K562 (cell line): ENCODE results near the gene AKNA. TPM values are rescaled to one million over a fixed set of nuclear protein-coding genes. Genes with fewer than 3 reads are reported as not detected.

Source experiments
- ATAC-seq: fragments of 200-7000 bp; cut with Tn5 transposase; 3 replicates; pipeline ENCODE4 v1.9.1; 2020; ENCODE audit warnings: moderate library complexity
- BruUV-seq: library from RNA; stranded (reverse); fragments of 400-500 nt; replicated peaks from 2 replicates; lab custom pipeline; 2021; lab: Mats Ljungman, UMichigan
- CTCF ChIA-PET: fragments of 300-600 bp; formaldehyde crosslinking; extraction: SDS; loops from one replicate; lab custom pipeline; 2021; ENCODE audit warnings: low intra/inter-chr PET ratio; lab: Yijun Ruan, JAX
- POLR2A ChIA-PET: fragments of 300-600, 350-650 bp; sonication (Branson Sonifier 250); formaldehyde crosslinking; extraction: SDS; loops from one replicate; lab custom pipeline; 2021; ENCODE audit warnings: antibody characterized with exemption, inconsistent platforms; lab: Yijun Ruan, JAX
- DNase-seq, 4 experiments: peaks; one replicate each; pipeline versions ENCODE4 v3.0.0 to v3.0.0-alpha.2; 2011 to 2018; ENCODE audit warnings: low spot score in 3 of 4, mixed read lengths in 3 of 4; ENCODE audit errors: extremely low read depth in 1 of 4
- FAIRE-seq: peaks from 2 replicates; lab custom pipeline; 2011; peaks lifted over from hg19 to GRCh38; lab: Jason Lieb, UNC
- H2AFZ ChIP-seq: 2 replicates; pipeline ENCODE4 v1.6.0; 2011; ENCODE audit warnings: low read depth, low read length, control low read depth, inconsistent platforms
- H3K27ac ChIP-seq: fragments of 200-600 bp; 3 replicates; pipeline ENCODE4 v1.8.0; 2011; ENCODE audit warnings: low read depth, mild to moderate bottlenecking, control low read depth, inconsistent platforms, low read length, moderate library complexity, mixed read lengths; ENCODE audit errors: extremely low read depth
- H3K27me3 ChIP-seq, 2 experiments: fragments of 300-600 bp in 1 of 2; 2 replicates in 1 of 2; 3 replicates in 1 of 2; pipeline versions ENCODE4 v1.6.0 to v1.8.0; 2011; ENCODE audit warnings: inconsistent platforms in 2 of 2, low read length in 2 of 2, mild to moderate bottlenecking in 1 of 2, mixed read lengths in 1 of 2, moderate library complexity in 1 of 2; ENCODE audit not compliant: control insufficient read depth in 2 of 2, insufficient read depth in 2 of 2
- H3K36me3 ChIP-seq: fragments of 300-600 bp; 3 replicates; pipeline ENCODE4 v1.8.0; 2011; ENCODE audit warnings: mild to moderate bottlenecking, low read length, inconsistent platforms; ENCODE audit not compliant: control insufficient read depth, insufficient read depth
- H3K4me1 ChIP-seq, 2 experiments: fragments of 200-600 bp in 1 of 2; replicated peaks in 1 of 2; 2 replicates in 1 of 2; 3 replicates in 1 of 2; pipeline versions ENCODE4 v1.5.1 to v1.8.0; 2011; ENCODE audit warnings: inconsistent platforms in 2 of 2, low read length in 2 of 2, mild to moderate bottlenecking in 1 of 2, mixed read lengths in 1 of 2, moderate library complexity in 1 of 2; ENCODE audit not compliant: control insufficient read depth in 2 of 2, insufficient read depth in 2 of 2
- H3K4me2 ChIP-seq: 2 replicates; pipeline ENCODE4 v1.6.1; 2011; ENCODE audit warnings: low read length, control low read depth, inconsistent platforms, mixed read lengths; ENCODE audit not compliant: insufficient read depth
- H3K4me3 ChIP-seq: fragments of 200-600 bp; sonication (generic), shearing (Covaris generic); 2 replicates; pipeline ENCODE4 v1.5.1; 2016; ENCODE audit warnings: control low read depth, inconsistent platforms
- H3K79me2 ChIP-seq: fragments of 200-600 bp; 3 replicates; pipeline ENCODE4 v1.8.0; 2011; ENCODE audit warnings: low read length, inconsistent platforms; ENCODE audit not compliant: control insufficient read depth, insufficient read depth
- H3K9ac ChIP-seq, 2 experiments: 2 replicates each; pipeline versions ENCODE4 v1.6.0 to v1.6.1; 2011; ENCODE audit warnings: low read depth in 2 of 2, low read length in 2 of 2, control low read depth in 1 of 2, inconsistent platforms in 1 of 2, mild to moderate bottlenecking in 1 of 2, mixed read lengths in 1 of 2; ENCODE audit not compliant: insufficient read depth in 1 of 2
- H3K9me1 ChIP-seq: one replicate; pipeline ENCODE4 v1.6.0; 2011; ENCODE audit warnings: inconsistent platforms, mild to moderate bottlenecking, low read length, moderate library complexity; ENCODE audit not compliant: control insufficient read depth, insufficient read depth
- H3K9me3 ChIP-seq: replicated peaks from 2 replicates; pipeline ENCODE4 v1.5.1; 2011; ENCODE audit warnings: low read depth, low read length, inconsistent platforms; ENCODE audit not compliant: control insufficient read depth, insufficient read depth
- H4K20me1 ChIP-seq: replicated peaks from 2 replicates; pipeline ENCODE4 v1.6.1; 2011; ENCODE audit warnings: low read length, inconsistent platforms, mixed read lengths; ENCODE audit not compliant: control insufficient read depth, insufficient read depth
- ARHGAP35 ChIP-seq: fragments of 450-650 bp; IDR thresholded peaks from 2 replicates; pipeline ENCODE4 v1.6.1; 2018; ENCODE audit not compliant: partially characterized antibody
- HNRNPLL ChIP-seq: fragments of 200-400 bp; formaldehyde crosslinking; IDR thresholded peaks from 2 replicates; pipeline ENCODE4 v1.6.1; 2017; ENCODE audit warnings: low read length, low read depth, mild to moderate bottlenecking; ENCODE audit not compliant: poor library complexity, severe bottlenecking
- PCBP1 ChIP-seq: fragments of 200-400 bp; formaldehyde crosslinking; IDR thresholded peaks from 2 replicates; pipeline ENCODE4 v1.6.1; 2018; ENCODE audit warnings: mild to moderate bottlenecking, low read depth, low read length; ENCODE audit not compliant: poor library complexity, severe bottlenecking
- RBM22 ChIP-seq: fragments of 200-400 bp; formaldehyde crosslinking; IDR thresholded peaks from 2 replicates; pipeline ENCODE4 v1.6.1; 2018; ENCODE audit warnings: low read length, low read depth; ENCODE audit not compliant: poor library complexity, severe bottlenecking
- RBM25 ChIP-seq: fragments of 200-400 bp; formaldehyde crosslinking; IDR thresholded peaks from 2 replicates; pipeline ENCODE4 v1.6.1; 2018; ENCODE audit warnings: low read length, low read depth, moderate library complexity; ENCODE audit not compliant: severe bottlenecking
- ZKSCAN1 ChIP-seq: fragments of 150-350 bp; IDR thresholded peaks from 2 replicates; pipeline ENCODE4 v1.6.1; 2016; ENCODE audit warnings: low read depth, low read length
- WGBS: fragments of 100-300 bp; shearing (Covaris generic); methylation state at CpG from one replicate; pipeline ENCODE4 v1.1.6; 2016; ENCODE audit warnings: low coverage, mixed read lengths; ENCODE audit not compliant: insufficient coverage; ENCODE audit errors: missing lambda C conversion rate; 5-methylcytosine and 5-hydroxymethylcytosine counted together
- in situ Hi-C: fragments of 300-500 bp; cut with MboI; formaldehyde crosslinking; loops from 4 replicates; pipeline ENCODE4 v1.15.0; 2018; ENCODE audit warnings: inconsistent platforms, mixed read lengths
- intact Hi-C: fragments of 100-400 bp; cut with micrococcal nuclease; formaldehyde crosslinking; loops from 2 replicates; pipeline ENCODE4 v1.14.2; 2022
- polyA plus RNA-seq, 8 experiments: library from polyadenylated mRNA; depleted of rRNA in 4 of 8; stranded (reverse) in 5 of 8; unstranded in 3 of 8; fragments of >200 nt; fragmentation: Nextera tagmentation in 2 of 8; fragmentation: Illumina TruSeq in 1 of 8; extraction: Ambion mirVana in 2 of 8; extraction: Trizol in 1 of 8; gene quantifications; 2 replicates each; pipeline versions ENCODE4 v1.2.1 to v1.2.3, GENCODE V29; 2011 to 2014; ENCODE audit warnings: inconsistent platforms in 1 of 8, missing spikeins in 1 of 8
- total RNA-seq, 7 experiments: library from RNA; depleted of rRNA in 6 of 7; stranded (reverse); fragments of >200 nt in 6 of 7; fragmentation: Illumina TruSeq in 2 of 7; extraction: Trizol in 2 of 7; gene quantifications; 2 replicates each; pipeline versions ENCODE4 v1.2.1 to v1.2.3, GENCODE V29; 2011 to 2021; ENCODE audit warnings: low replicate concordance in 1 of 7
- TF ChIP-seq, protein P1 (sequence below): fragments of 450-650 bp; IDR thresholded peaks from 2 replicates; pipeline ENCODE4 v1.6.1; 2016

Gene AKNA
- total and polyA plus RNA-seq, 9 of the 15 experiments (the other 6 are each of a cell fraction or from before 2014, with no cell fraction given) = 0.29 to 20.5 (median 3.9) TPM

DNA sequence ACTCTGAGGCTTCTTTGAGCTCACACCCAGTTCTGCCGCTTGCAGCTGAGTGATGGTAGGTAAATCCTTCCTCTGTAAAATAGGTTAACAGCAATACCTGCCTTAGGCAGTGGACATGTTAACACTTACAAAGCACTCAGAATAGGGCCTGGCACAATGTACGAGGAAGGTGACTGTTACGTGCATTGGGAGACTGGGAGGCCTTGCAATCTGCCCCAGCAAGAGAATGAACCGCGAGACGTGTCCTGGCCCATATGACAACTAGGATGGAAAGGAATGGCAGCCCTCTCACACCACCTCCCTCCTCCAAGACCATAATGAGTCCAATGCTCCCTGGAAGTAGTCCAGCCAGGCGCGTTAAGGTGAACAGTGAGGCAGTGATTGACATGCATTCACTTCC, 23.1 kb upstream of the AKNA start:
- no peak overlapping the region for H3K27ac ChIP-seq
- 53% methylated on average over 8 of the region's 8 CpGs for WGBS
- ChIA-PET POLR2A (interaction anchor here (1.0 to 2.0 kb wide), 2 partner anchors 10 to 11 kb away, joined by 3 to 6 read pairs; no protein-coding TSS in a partner anchor), CTCF (no interaction called here)
- FAIRE-seq = no peak
- BruUV-seq = no TSS peak
- H3K4me1 ChIP-seq = no peaks in the 10 kb centered on the region; a peak in 2 of 5 replicates
- H3K9me3 ChIP-seq = no peaks in the 10 kb centered on the region
- in situ Hi-C loops (no loop called here), intact Hi-C loops (no loop called here)
- DNase-seq = no peak
- no peak overlapping the region for H3K9ac ChIP-seq
- no peaks in the 10 kb centered on the region for H3K79me2 ChIP-seq
- TF ChIP-seq, protein P1, sequence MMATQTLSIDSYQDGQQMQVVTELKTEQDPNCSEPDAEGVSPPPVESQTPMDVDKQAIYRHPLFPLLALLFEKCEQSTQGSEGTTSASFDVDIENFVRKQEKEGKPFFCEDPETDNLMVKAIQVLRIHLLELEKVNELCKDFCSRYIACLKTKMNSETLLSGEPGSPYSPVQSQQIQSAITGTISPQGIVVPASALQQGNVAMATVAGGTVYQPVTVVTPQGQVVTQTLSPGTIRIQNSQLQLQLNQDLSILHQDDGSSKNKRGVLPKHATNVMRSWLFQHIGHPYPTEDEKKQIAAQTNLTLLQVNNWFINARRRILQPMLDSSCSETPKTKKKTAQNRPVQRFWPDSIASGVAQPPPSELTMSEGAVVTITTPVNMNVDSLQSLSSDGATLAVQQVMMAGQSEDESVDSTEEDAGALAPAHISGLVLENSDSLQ = peak; percentile 59
- TF ChIP-seq PCBP1 = no peak
- peaks cover 0 to 5% of the 10 kb centered on the region in 2 experiments; a peak in 1 of 5 replicates for H3K27me3 ChIP-seq
- H4K20me1 ChIP-seq = peaks cover 5% of the 10 kb centered on the region; the same call in 1 of the 2 replicates
- no peak overlapping the region for H3K4me3 ChIP-seq
- H2AFZ ChIP-seq = no peak overlapping the region
- no peak overlapping the region for H3K4me2 ChIP-seq
- H3K9me1 ChIP-seq = no peaks in the 10 kb centered on the region
- no peaks in the 10 kb centered on the region for H3K36me3 ChIP-seq
- no peak; the same call in 2 of the 3 replicates for ATAC-seq

DNA sequence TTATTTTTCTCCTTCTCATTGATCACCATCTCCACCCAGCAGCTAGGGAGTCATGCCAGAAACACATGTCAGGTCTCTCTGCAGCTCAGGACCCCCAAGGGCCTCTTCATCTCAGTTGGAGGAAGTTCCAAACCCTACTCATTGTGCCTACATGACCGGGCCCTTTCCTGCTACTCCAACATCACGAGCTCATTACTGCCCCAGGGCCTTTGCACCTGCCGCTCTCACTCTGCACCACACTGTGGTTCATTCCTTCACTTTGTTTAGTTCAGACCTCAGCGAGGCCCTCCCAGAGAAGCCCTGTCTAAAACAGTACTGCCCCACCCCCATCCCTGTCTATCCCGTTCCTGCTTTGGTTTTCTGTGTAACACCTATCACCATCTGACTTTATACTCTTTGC, 22.1 kb upstream of the AKNA start:
- Histone ChIP-seq H3K9ac (no peak overlapping the region), H3K9me3 (no peaks in the 10 kb centered on the region), H3K4me3 (no peak overlapping the region), H4K20me1 (peaks cover 7% of the 10 kb centered on the region; the same call in 1 of the 2 replicates), H3K4me1 (no peaks in the 10 kb centered on the region; a peak in 2 of 5 replicates), H3K27ac (no peak overlapping the region), H3K27me3 (peaks cover 0 to 5% of the 10 kb centered on the region in 2 experiments; a peak in 1 of 5 replicates), H3K9me1 (no peaks in the 10 kb centered on the region), H2AFZ (no peak overlapping the region), H3K4me2 (no peak overlapping the region), H3K79me2 (no peaks in the 10 kb centered on the region), H3K36me3 (no peaks in the 10 kb centered on the region)
- CTCF ChIA-PET = no interaction called here
- 17% methylated on average over 5 of the region's 5 CpGs for WGBS
- no peak for FAIRE-seq
- TF ChIP-seq RBM22 = no peak
- TF ChIP-seq HNRNPLL = no peak
- TF ChIP-seq ARHGAP35 = no peak
- TF ChIP-seq RBM25 = peak; percentile 55
- no peak for TF ChIP-seq ZKSCAN1
- BruUV-seq = no TSS peak
- ATAC-seq = no peak
- POLR2A ChIA-PET = interaction anchor here (0.6 to 1.3 kb wide), 4 partner anchors 11 to 312 kb away, joined by 3 to 4 read pairs (median 3); no protein-coding TSS in a partner anchor
- no peak for DNase-seq
- in situ Hi-C loops (loop anchor here (10.0 kb wide), 1 partner anchor 505 kb away; no protein-coding TSS in a partner anchor), intact Hi-C loops (no loop called here)
